ENCODE measurements around the gene SPSB1. TPM values are rescaled to one million over a fixed set of nuclear protein-coding genes. Genes with fewer than 3 reads are reported as not detected.

The SPSB1 gene
- total and polyA plus RNA-seq, 2 experiments from 2014 or later: 4.6 to 5.4 TPM

- Histone ChIP-seq H3K9me3 (ENCODE audit: low read depth) (no peaks in the 10 kb centered on the region), H3K4me1 (ENCODE audit: low read depth) (peaks cover 5% of the 10 kb centered on the region), H3K36me3 (no peaks in the 10 kb centered on the region), H3K27me3 (no peaks in the 10 kb centered on the region), H3K27ac (no peak overlapping the region), H3K4me3 (no peak overlapping the region)
- no peak for DNase-seq (ENCODE audit: low read depth in 1 of 2, low spot score in 1 of 2)
- TF ChIP-seq CTCF (IDR thresholded peaks at IDR 0.05; ENCODE audit: low read depth, low read length): no peak
Observed at GRCh38 chr1:9356829-9357466, 64.3 kb downstream of the SPSB1 start.

GRCh38 chr1:9357958-9358357 is 65.3 kb downstream of the SPSB1 start:
- no peak for TF ChIP-seq CTCF (IDR thresholded peaks at IDR 0.05; ENCODE audit: low read depth, low read length)
- Histone ChIP-seq H3K27me3 (no peaks in the 10 kb centered on the region), H3K4me1 (ENCODE audit: low read depth) (no peaks in the 10 kb centered on the region), H3K4me3 (no peak overlapping the region), H3K9me3 (ENCODE audit: low read depth) (no peaks in the 10 kb centered on the region), H3K27ac (no peak overlapping the region), H3K36me3 (no peaks in the 10 kb centered on the region)
- no peak for DNase-seq (ENCODE audit: low read depth in 1 of 2, low spot score in 1 of 2)

GRCh38 chr1:9360371-9361064 is 67.8 kb downstream of the SPSB1 start:
- Histone ChIP-seq H3K4me3 (no peak overlapping the region), H3K4me1 (ENCODE audit: low read depth) (no peaks in the 10 kb centered on the region), H3K27me3 (no peaks in the 10 kb centered on the region), H3K27ac (no peak overlapping the region), H3K9me3 (ENCODE audit: low read depth) (no peaks in the 10 kb centered on the region), H3K36me3 (no peaks in the 10 kb centered on the region)
- TF ChIP-seq CTCF (IDR thresholded peaks at IDR 0.05; ENCODE audit: low read depth, low read length): no peak
- DNase-seq (ENCODE audit: low read depth in 1 of 2, low spot score in 1 of 2): no peak

GRCh38 chr1:9361630-9362260 is 69.1 kb downstream of the SPSB1 start:
- Histone ChIP-seq H3K27ac (no peak overlapping the region), H3K4me1 (ENCODE audit: low read depth) (no peaks in the 10 kb centered on the region), H3K27me3 (no peaks in the 10 kb centered on the region), H3K4me3 (no peak overlapping the region), H3K36me3 (no peaks in the 10 kb centered on the region), H3K9me3 (ENCODE audit: low read depth) (no peaks in the 10 kb centered on the region)
- DNase-seq (ENCODE audit: low read depth in 1 of 2, low spot score in 1 of 2): no peak
- no peak for TF ChIP-seq CTCF (IDR thresholded peaks at IDR 0.05; ENCODE audit: low read depth, low read length)

- no peak overlapping the region for H3K27ac ChIP-seq
- H3K36me3 ChIP-seq: no peaks in the 10 kb centered on the region
- no peaks in the 10 kb centered on the region for H3K4me1 ChIP-seq (ENCODE audit: low read depth)
- H3K9me3 ChIP-seq (ENCODE audit: low read depth): no peaks in the 10 kb centered on the region
- no peaks in the 10 kb centered on the region for H3K27me3 ChIP-seq
- no peak overlapping the region for H3K4me3 ChIP-seq
- no peak for DNase-seq (ENCODE audit: low read depth in 1 of 2, low spot score in 1 of 2)
- TF ChIP-seq CTCF (IDR thresholded peaks at IDR 0.05; ENCODE audit: low read depth, low read length): no peak
Observed at GRCh38 chr1:9362488-9362887, 69.8 kb downstream of the SPSB1 start.

Data from cardiac muscle cell (in vitro differentiated cells and primary cell).